Fibroblast of lung (primary cell): ENCODE results near the gene STX11. TPM values are rescaled to one million over a fixed set of nuclear protein-coding genes. Genes with fewer than 3 reads are reported as not detected.

ENCODE experiments used
- DNase-seq, 2 donors: peaks; one replicate each; pipeline versions ENCODE4 v3.0.0 to v3.0.0-alpha.2; 2010; ENCODE audit warnings: low read depth in 2 of 2
- H2AFZ ChIP-seq: 2 replicates; pipeline ENCODE4 v1.5.1; 2012; ENCODE audit warnings: low read length, control low read depth, inconsistent platforms
- H3K27ac ChIP-seq: 2 replicates; pipeline ENCODE4 v1.5.1; 2011; ENCODE audit warnings: low read length, control low read depth; ENCODE audit not compliant: insufficient read depth
- H3K27me3 ChIP-seq: 2 replicates; pipeline ENCODE4 v1.5.1; 2011; ENCODE audit warnings: mild to moderate bottlenecking, low read length; ENCODE audit not compliant: control insufficient read depth, insufficient read depth
- H3K36me3 ChIP-seq: 2 replicates; pipeline ENCODE4 v1.5.1; 2011; ENCODE audit warnings: low read length; ENCODE audit not compliant: control insufficient read depth, insufficient read depth
- H3K4me1 ChIP-seq: 2 replicates; pipeline ENCODE4 v1.5.1; 2011; ENCODE audit warnings: low read length; ENCODE audit not compliant: control insufficient read depth, insufficient read depth; ENCODE audit errors: extremely low read depth
- H3K4me2 ChIP-seq: 2 replicates; pipeline ENCODE4 v1.5.1; 2011; ENCODE audit warnings: low read length, control low read depth; ENCODE audit not compliant: insufficient read depth; ENCODE audit errors: extremely low read depth
- H3K4me3 ChIP-seq, 4 experiments: fragments of 200-600 bp in 1 of 4; sonication (generic) in 1 of 4; replicated peaks in 1 of 4; 2 replicates each; pipeline ENCODE4 v1.5.1; 2011 to 2016; ENCODE audit warnings: low read length in 4 of 4, low read depth in 3 of 4, mild to moderate bottlenecking in 3 of 4, control low read depth in 2 of 4, inconsistent platforms in 1 of 4, mixed read lengths in 1 of 4; ENCODE audit not compliant: insufficient read depth in 1 of 4; ENCODE audit errors: control extremely low read depth in 1 of 4
- H3K79me2 ChIP-seq: 2 replicates; pipeline ENCODE4 v1.5.1; 2012; ENCODE audit warnings: mild to moderate bottlenecking, low read length, inconsistent platforms; ENCODE audit not compliant: control insufficient read depth, insufficient read depth
- H3K9ac ChIP-seq: 2 replicates; pipeline ENCODE4 v1.5.1; 2011; ENCODE audit warnings: mild to moderate bottlenecking, low read length, control low read depth; ENCODE audit not compliant: insufficient read depth
- H3K9me3 ChIP-seq: 2 replicates; pipeline ENCODE4 v1.5.1; 2012; ENCODE audit warnings: low read depth, low read length; ENCODE audit not compliant: control insufficient read depth, insufficient read depth
- H4K20me1 ChIP-seq: 2 replicates; pipeline ENCODE4 v1.5.1; 2011; ENCODE audit warnings: low read length; ENCODE audit not compliant: control insufficient read depth, insufficient read depth; ENCODE audit errors: extremely low read depth
- CTCF ChIP-seq, 2 donors: IDR thresholded peaks in 1 of 2; conservative IDR thresholded peaks in 1 of 2; 1 replicate in 1 of 2; 2 replicates in 1 of 2; pipeline ENCODE4 v1.5.1; 2011 to 2012; ENCODE audit warnings: low read length in 2 of 2, control low read depth in 1 of 2, inconsistent platforms in 1 of 2, low read depth in 1 of 2, mild to moderate bottlenecking in 1 of 2
- EZH2 ChIP-seq: IDR thresholded peaks from 2 replicates; pipeline ENCODE4 v1.5.1; 2012; ENCODE audit warnings: low read length, control low read depth, mild to moderate bottlenecking; ENCODE audit errors: missing control alignments
- polyA plus RNA-seq, 2 donors: library from polyadenylated mRNA; depleted of rRNA in 1 of 2; stranded (reverse) in 1 of 2; unstranded in 1 of 2; fragments of >200 nt; gene quantifications; 2 replicates each; pipeline ENCODE4 v1.2.1, GENCODE V29; 2011 to 2012; ENCODE audit warnings: missing spikeins in 1 of 2
- total RNA-seq: library from RNA; depleted of rRNA; stranded (reverse); fragments of >200 nt; gene quantifications from 2 replicates; pipeline ENCODE4 v1.2.1, GENCODE V29; 2014

The STX11 gene
- total and polyA plus RNA-seq, 2 donors (not counting 1 experiment from before 2014, with no cell fraction given): 0.33 to 6.6 TPM

GRCh38 chr6:144149558-144149893 is 791 bp upstream of the STX11 start:
- peak overlapping the region; percentile 88 for H3K4me2 ChIP-seq
- no peak overlapping the region for H3K9ac ChIP-seq
- TF ChIP-seq CTCF (conservative IDR thresholded peaks at IDR 0.05 in 1 of 2, IDR thresholded peaks at IDR 0.05 in 1 of 2; ENCODE audit: low read depth in 1 of 2, low read length in 2 of 2) (no peak), EZH2 (no peak)
- H3K4me3 ChIP-seq: peak overlapping the region; percentile 45 to 71 (median 61)
- no peak for DNase-seq
- H3K4me1 ChIP-seq: no peaks in the 10 kb centered on the region
- H4K20me1 ChIP-seq: no peaks in the 10 kb centered on the region
- no peaks in the 10 kb centered on the region for H3K79me2 ChIP-seq
- H2AFZ ChIP-seq: no peak overlapping the region
- H3K27me3 ChIP-seq: no peaks in the 10 kb centered on the region
- H3K9me3 ChIP-seq: no peaks in the 10 kb centered on the region
- no peak overlapping the region for H3K27ac ChIP-seq
- H3K36me3 ChIP-seq: no peaks in the 10 kb centered on the region

GRCh38 chr6:144150710-144151657 is 667 bp downstream of the STX11 start:
- no peaks in the 10 kb centered on the region for H3K9me3 ChIP-seq
- peak overlapping the region; percentile 32 for H2AFZ ChIP-seq
- no peak overlapping the region for H3K27ac ChIP-seq
- H3K4me2 ChIP-seq: peak overlapping the region; percentile 77
- H3K79me2 ChIP-seq: no peaks in the 10 kb centered on the region
- TF ChIP-seq CTCF (conservative IDR thresholded peaks at IDR 0.05 in 1 of 2, IDR thresholded peaks at IDR 0.05 in 1 of 2; ENCODE audit: low read depth in 1 of 2, low read length in 2 of 2) (peak in 1 of 2 donors; percentile 4), EZH2 (no peak)
- H3K27me3 ChIP-seq: no peaks in the 10 kb centered on the region
- H3K9ac ChIP-seq: peak overlapping the region; percentile 60
- peak; percentile 29 to 34 for DNase-seq
- H3K4me3 ChIP-seq: peak overlapping the region; percentile 59 to 71 (median 66)
- H3K4me1 ChIP-seq: no peaks in the 10 kb centered on the region
- no peaks in the 10 kb centered on the region for H4K20me1 ChIP-seq
- no peaks in the 10 kb centered on the region for H3K36me3 ChIP-seq

- H3K4me2 ChIP-seq: no peak overlapping the region
- no peak overlapping the region for H3K9ac ChIP-seq
- no peak overlapping the region for H2AFZ ChIP-seq
- no peaks in the 10 kb centered on the region for H3K27me3 ChIP-seq
- no peak overlapping the region for H3K27ac ChIP-seq
- H3K79me2 ChIP-seq: no peaks in the 10 kb centered on the region
- no peaks in the 10 kb centered on the region for H4K20me1 ChIP-seq
- H3K36me3 ChIP-seq: no peaks in the 10 kb centered on the region
- no peaks in the 10 kb centered on the region for H3K9me3 ChIP-seq
- H3K4me3 ChIP-seq: no peak overlapping the region
- H3K4me1 ChIP-seq: peaks cover 3% of the 10 kb centered on the region
- TF ChIP-seq CTCF (conservative IDR thresholded peaks at IDR 0.05 in 1 of 2, IDR thresholded peaks at IDR 0.05 in 1 of 2; ENCODE audit: low read depth in 1 of 2, low read length in 2 of 2) (no peak), EZH2 (no peak)
- DNase-seq: no peak
These were observed 2.1 kb downstream of the STX11 start for GRCh38 chr6:144152334-144152900.
